ENCODE data around the gene GSDMA.

DNA sequence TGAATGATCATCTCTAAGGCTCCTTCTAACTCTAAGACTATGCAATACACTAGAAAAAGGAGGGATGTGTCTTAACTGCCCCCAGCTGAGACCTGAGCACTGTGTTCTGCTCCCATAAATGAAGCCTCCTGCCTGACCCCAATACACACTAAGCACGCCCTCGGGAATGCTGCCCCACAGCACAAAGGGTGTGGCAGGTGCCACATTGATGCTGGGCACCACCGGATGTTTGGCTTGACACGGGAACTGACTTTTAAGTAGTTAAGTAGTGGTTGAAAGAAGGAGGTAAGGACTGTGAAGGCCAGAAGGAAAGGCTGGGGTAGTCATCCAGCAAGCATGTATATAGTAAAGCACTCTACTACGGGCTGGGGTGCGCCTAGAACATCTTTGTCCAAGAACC is 4.0 kb downstream of the GSDMA start:
- TF ChIP-seq, protein P1, sequence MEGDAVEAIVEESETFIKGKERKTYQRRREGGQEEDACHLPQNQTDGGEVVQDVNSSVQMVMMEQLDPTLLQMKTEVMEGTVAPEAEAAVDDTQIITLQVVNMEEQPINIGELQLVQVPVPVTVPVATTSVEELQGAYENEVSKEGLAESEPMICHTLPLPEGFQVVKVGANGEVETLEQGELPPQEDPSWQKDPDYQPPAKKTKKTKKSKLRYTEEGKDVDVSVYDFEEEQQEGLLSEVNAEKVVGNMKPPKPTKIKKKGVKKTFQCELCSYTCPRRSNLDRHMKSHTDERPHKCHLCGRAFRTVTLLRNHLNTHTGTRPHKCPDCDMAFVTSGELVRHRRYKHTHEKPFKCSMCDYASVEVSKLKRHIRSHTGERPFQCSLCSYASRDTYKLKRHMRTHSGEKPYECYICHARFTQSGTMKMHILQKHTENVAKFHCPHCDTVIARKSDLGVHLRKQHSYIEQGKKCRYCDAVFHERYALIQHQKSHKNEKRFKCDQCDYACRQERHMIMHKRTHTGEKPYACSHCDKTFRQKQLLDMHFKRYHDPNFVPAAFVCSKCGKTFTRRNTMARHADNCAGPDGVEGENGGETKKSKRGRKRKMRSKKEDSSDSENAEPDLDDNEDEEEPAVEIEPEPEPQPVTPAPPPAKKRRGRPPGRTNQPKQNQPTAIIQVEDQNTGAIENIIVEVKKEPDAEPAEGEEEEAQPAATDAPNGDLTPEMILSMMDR (IDR thresholded peaks at IDR 0.05) = no peak
- TF ChIP-seq POLR2A (IDR thresholded peaks at IDR 0.05) = no peak
